Stomach (tissue), 9 donors: Measurements from ENCODE around the gene RNASET2. TPM values are rescaled to one million over a fixed set of nuclear protein-coding genes. Genes with fewer than 3 reads are reported as not detected.

ENCODE experiments used
- DNase-seq, 2 donors: peaks; one replicate each; pipeline versions ENCODE4 v3.0.0 to v3.0.0-alpha.2; 2013 to 2019
- H3K27ac ChIP-seq, 5 donors: fragments of 200-600 bp in 4 of 5; sonication (generic) in 4 of 5; one replicate each; pipeline ENCODE4 v1.5.1; 2013 to 2019; ENCODE audit warnings: mild to moderate bottlenecking in 1 of 5, moderate library complexity in 1 of 5
- H3K27me3 ChIP-seq, 3 donors: fragments of 200-600 bp; sonication (generic); one replicate each; pipeline ENCODE4 v1.5.1; 2017 to 2019; ENCODE audit warnings: mixed run types in 1 of 3
- H3K36me3 ChIP-seq, 4 donors: fragments of 200-600 bp; sonication (generic); 1 replicate in 3 of 4; 2 replicates in 1 of 4; pipeline ENCODE4 v1.5.1; 2016 to 2019
- H3K4me1 ChIP-seq, 4 donors: fragments of 200-600 bp; sonication (generic); one replicate each; pipeline ENCODE4 v1.5.1; 2016 to 2019
- H3K4me3 ChIP-seq, 4 donors: fragments of 200-600 bp; sonication (generic) in 3 of 4; one replicate each; pipeline ENCODE4 v1.5.1; 2016 to 2019; ENCODE audit warnings: mild to moderate bottlenecking in 1 of 4
- H3K9me3 ChIP-seq, 4 donors: fragments of 200-600 bp; sonication (generic); one replicate each; pipeline ENCODE4 v1.5.1; 2016 to 2019
- CTCF ChIP-seq, 7 experiments: fragments of 450-650 bp in 4 of 7; fragments of 200-600 bp in 3 of 7; sonication (generic) in 3 of 7; IDR thresholded peaks; one replicate each; pipeline ENCODE4 v1.5.1; 2016 to 2019; ENCODE audit warnings: antibody characterized with exemption in 7 of 7, control low read depth in 2 of 7, mild to moderate bottlenecking in 1 of 7
- EP300 ChIP-seq: sonication (generic); formaldehyde crosslinking; IDR thresholded peaks from one replicate; pipeline ENCODE4 v1.6.1; 2017; ENCODE audit warnings: antibody characterized with exemption
- POLR2A ChIP-seq, 4 donors: fragments of 450-650 bp; IDR thresholded peaks; one replicate each; pipeline ENCODE4 v1.6.1; 2016; ENCODE audit warnings: antibody characterized with exemption in 4 of 4, control low read depth in 2 of 4, mild to moderate bottlenecking in 1 of 4, moderate library complexity in 1 of 4
- POLR2AphosphoS5 ChIP-seq, 3 donors: sonication (generic); formaldehyde crosslinking; IDR thresholded peaks; one replicate each; pipeline ENCODE4 v1.6.1; 2016; ENCODE audit warnings: antibody characterized with exemption in 3 of 3
- WGBS, 5 donors: extraction: QIAGEN DNeasy Blood & Tissue Kit in 3 of 5; methylation state at CpG; one replicate each; pipeline versions ENCODE4 v1.1.5 to v1.1.7; 2013 to 2018; 5-methylcytosine and 5-hydroxymethylcytosine counted together
- intact Hi-C: fragments of 100-400 bp; cut with DNase I; formaldehyde crosslinking; loops from one replicate; pipeline ENCODE4 v1.15.1; 2023; ENCODE audit warnings: low total_unique reads
- polyA plus RNA-seq, 3 donors: library from polyadenylated mRNA; stranded (reverse); fragments of 200-250 nt; gene quantifications; one replicate each; pipeline ENCODE4 v1.2.3, GENCODE V29; 2013
- total RNA-seq, 5 donors: library from RNA; depleted of rRNA; stranded (reverse); fragments of >200 nt; gene quantifications; one replicate each; pipeline versions ENCODE4 v1.1.0 to v1.2.3, GENCODE V29; 2014 to 2016
- donor health status: healthy with polysubstance abuse.
- donor health status: Bipolar disorder and iron deficiency.
- donor health status: healthy.

RNASET2 gene
- total and polyA plus RNA-seq, 8 donors: 13.4 to 340 (median 86.3) TPM

DNA sequence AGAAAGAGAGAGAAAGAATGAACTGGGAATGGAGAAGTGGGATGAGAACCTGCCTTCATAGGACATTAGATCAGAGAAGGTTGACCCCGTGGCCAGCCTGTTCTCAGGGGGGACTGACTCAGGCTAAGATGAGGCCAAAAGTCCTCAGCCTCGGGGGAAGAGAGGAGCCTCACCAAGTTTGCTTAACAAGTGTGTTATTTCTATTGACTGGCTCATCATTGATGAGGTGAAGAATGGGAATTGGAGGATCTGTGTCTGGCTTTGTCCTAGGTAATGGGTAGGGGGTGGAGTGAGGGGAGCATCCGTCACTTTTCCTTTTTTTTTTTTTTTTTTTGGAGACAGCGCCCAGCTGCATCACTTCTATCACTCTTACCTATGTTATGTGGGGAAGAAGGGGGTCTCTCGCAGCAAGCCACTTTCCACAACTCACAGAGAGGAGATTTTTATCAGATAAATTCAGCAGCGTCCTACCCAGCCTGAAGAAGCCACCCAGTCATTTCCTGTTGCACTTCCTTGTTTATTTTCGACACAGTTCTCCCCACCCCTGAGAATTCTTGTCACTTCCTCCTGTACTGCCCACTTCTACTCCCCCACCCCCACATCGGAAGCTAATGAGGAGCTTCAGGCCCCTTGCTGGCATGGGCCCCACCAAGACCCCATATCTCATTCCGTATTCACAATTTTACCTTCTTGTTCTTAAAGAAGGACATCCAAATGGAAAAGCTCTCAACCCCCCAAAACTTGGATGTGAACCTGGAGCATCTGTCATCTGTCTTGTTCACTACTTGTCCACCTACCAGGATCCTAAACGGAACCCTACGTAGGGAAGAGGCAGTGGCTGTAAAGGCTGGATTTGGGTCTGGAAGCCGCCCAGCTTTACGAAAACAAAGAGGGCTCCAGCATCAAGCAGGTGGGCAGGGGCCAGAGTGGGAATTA lies 2.8 kb upstream of the RNASET2 start:
- no peak for TF ChIP-seq CTCF (IDR thresholded peaks at IDR 0.05)
- TF ChIP-seq POLR2AphosphoS5 (IDR thresholded peaks at IDR 0.05): no peak
- no peak for TF ChIP-seq EP300
- no peak for TF ChIP-seq POLR2A (IDR thresholded peaks at IDR 0.05)
- peak in 1 of 2 donors; percentile 70 for DNase-seq
- Histone ChIP-seq H3K4me1 (peaks cover 36 to 62% (median 49%) of the 10 kb centered on the region in 4 donors), H3K27me3 (no peaks in the 10 kb centered on the region), H3K9me3 (no peaks in the 10 kb centered on the region), H3K4me3 (no peak overlapping the region), H3K27ac (peak overlapping the region in 4 of 5 donors; percentile 91 to 97 (median 94)), H3K36me3 (no peaks in the 10 kb centered on the region)
- intact Hi-C loops: no loop called here
- WGBS, 5 donors: 68 to 77% (median 72%) methylated on average over 13 of the region's 13 CpGs

GRCh38 chr6:166957805-166958076 lies 1.4 kb upstream of the RNASET2 start:
- 77 to 92% (median 88%) methylated on average over 5 of the region's 5 CpGs for WGBS, 5 donors
- no peak for TF ChIP-seq POLR2AphosphoS5 (IDR thresholded peaks at IDR 0.05)
- TF ChIP-seq EP300: no peak
- no peak for TF ChIP-seq POLR2A (IDR thresholded peaks at IDR 0.05)
- no peak for TF ChIP-seq CTCF (IDR thresholded peaks at IDR 0.05)
- intact Hi-C loops: no loop called here
- H3K4me3 ChIP-seq: no peak overlapping the region
- no peak for DNase-seq
- H3K27me3 ChIP-seq: no peaks in the 10 kb centered on the region
- peak overlapping the region; percentile 91 to 97 (median 93) for H3K27ac ChIP-seq
- H3K4me1 ChIP-seq: peaks cover 38 to 76% (median 55%) of the 10 kb centered on the region in 4 donors
- H3K9me3 ChIP-seq: no peaks in the 10 kb centered on the region
- peaks cover 0 to under 1% (median 0%) of the 10 kb centered on the region in 4 donors for H3K36me3 ChIP-seq

DNA sequence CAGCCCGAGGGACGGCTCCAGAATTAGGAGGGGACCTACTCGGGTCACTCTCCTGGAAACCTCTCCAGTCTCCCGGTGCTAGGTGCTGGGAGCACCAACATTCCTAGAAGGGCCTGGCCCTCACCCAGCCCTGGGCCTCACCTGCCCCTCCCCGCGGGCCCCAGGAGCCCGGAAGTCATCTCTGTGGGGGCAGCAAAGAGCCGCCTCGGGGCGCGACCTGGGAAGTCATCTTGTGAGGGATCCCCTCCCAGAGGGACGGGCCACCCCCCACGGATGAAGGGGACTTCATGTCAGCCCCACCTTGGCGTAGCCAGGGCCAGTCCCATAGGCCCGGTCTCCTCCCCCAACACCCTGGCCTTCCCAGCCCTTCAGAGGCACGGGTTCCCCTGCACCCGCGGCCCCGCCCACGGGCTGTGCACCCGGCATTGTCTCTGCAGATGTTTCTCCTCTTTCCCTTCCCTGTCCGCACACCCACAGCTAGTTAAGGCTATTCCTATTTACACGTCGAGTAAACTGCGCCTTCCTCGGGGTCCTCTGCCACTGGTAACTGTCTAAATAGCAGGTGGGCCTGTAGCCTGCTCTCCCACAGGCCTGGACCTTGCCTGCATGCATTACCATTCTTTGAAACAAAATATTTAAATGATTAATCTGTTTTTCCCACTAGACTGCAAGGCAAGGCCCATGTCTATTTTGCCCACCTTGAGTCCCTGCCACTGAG lies 896 bp upstream of the RNASET2 start:
- no peaks in the 10 kb centered on the region for H3K9me3 ChIP-seq
- H3K36me3 ChIP-seq: peaks cover 0 to 5% (median under 1%) of the 10 kb centered on the region in 4 donors
- H3K4me1 ChIP-seq: peaks cover 38 to 81% (median 57%) of the 10 kb centered on the region in 4 donors
- DNase-seq: peak; percentile 61 to 76
- 9 to 21% (median 13%) methylated on average over 19 to 26 of the region's 26 CpGs for WGBS, 5 donors
- H3K27me3 ChIP-seq: no peaks in the 10 kb centered on the region
- intact Hi-C loops: no loop called here
- no peak for TF ChIP-seq EP300
- no peak for TF ChIP-seq POLR2AphosphoS5 (IDR thresholded peaks at IDR 0.05)
- no peak for TF ChIP-seq CTCF (IDR thresholded peaks at IDR 0.05)
- no peak for TF ChIP-seq POLR2A (IDR thresholded peaks at IDR 0.05)
- H3K4me3 ChIP-seq: peak overlapping the region; percentile 67 to 98 (median 95)
- peak overlapping the region; percentile 91 to 97 (median 93) for H3K27ac ChIP-seq

- H3K36me3 ChIP-seq: peaks cover 0 to 10% (median 6%) of the 10 kb centered on the region in 4 donors
- H3K27ac ChIP-seq: peak overlapping the region; percentile 91 to 97 (median 93)
- WGBS, 5 donors: 0 to 3% (median 0%) methylated on average over 8 to 54 of the region's 54 CpGs
- peaks cover 38 to 89% (median 68%) of the 10 kb centered on the region in 4 donors for H3K4me1 ChIP-seq
- peak overlapping the region; percentile 67 to 98 (median 95) for H3K4me3 ChIP-seq
- H3K9me3 ChIP-seq: no peaks in the 10 kb centered on the region
- intact Hi-C loops: no loop called here
- peak; percentile 48 to 80 for DNase-seq
- H3K27me3 ChIP-seq: no peaks in the 10 kb centered on the region
- TF ChIP-seq POLR2AphosphoS5 (IDR thresholded peaks at IDR 0.05) (no peak), POLR2A (IDR thresholded peaks at IDR 0.05) (no peak), CTCF (IDR thresholded peaks at IDR 0.05) (no peak), EP300 (no peak)
Measured at GRCh38 chr6:166955865-166956443, 396 bp downstream of the RNASET2 start.
